ENCODE results near the gene NADSYN1.
A peak's percentile ranks its signal among the peaks of the same experiment; 100 is the strongest.
"Not testable (repeated sequence)": the region's sequence is repeated elsewhere in the genome, so short reads cannot be mapped to it uniquely, and the experiment has no call there.

NADSYN1 gene

GRCh38 chr11:71453037-71453917 lies at the start of gene NADSYN1:
TSS of gene NADSYN1 (plus strand) at chr11:71453203. CDS start at chr11:71453297, 94 bp downstream.
- peak; percentile 84 to 87 for DNase-seq (ENCODE audit: low read depth in 2 of 2)

- DNase-seq (ENCODE audit: low read depth in 2 of 2), result no peak
These were observed 48.8 kb upstream of the NADSYN1 start for GRCh38 chr11:71404209-71404608.

- no peak for DNase-seq (ENCODE audit: low read depth in 2 of 2)
These were observed 46.3 kb upstream of the NADSYN1 start for GRCh38 chr11:71406681-71407080.

GRCh38 chr11:71407356-71407755 lies 45.6 kb upstream of the NADSYN1 start:
- no peak for DNase-seq (ENCODE audit: low read depth in 2 of 2)

GRCh38 chr11:71408826-71409225 lies 44.2 kb upstream of the NADSYN1 start:
- DNase-seq (ENCODE audit: low read depth in 2 of 2), result no peak

- no peak for DNase-seq (ENCODE audit: low read depth in 2 of 2)
These were observed 42.5 kb upstream of the NADSYN1 start for GRCh38 chr11:71410363-71410966.

- no peak for DNase-seq (ENCODE audit: low read depth in 2 of 2)
These were observed 38.4 kb upstream of the NADSYN1 start for GRCh38 chr11:71414645-71415044.

- no peak for DNase-seq (ENCODE audit: low read depth in 2 of 2)
These were observed 34.4 kb upstream of the NADSYN1 start for GRCh38 chr11:71418643-71419042.

GRCh38 chr11:71420455-71421241 lies 32.4 kb upstream of the NADSYN1 start:
- no peak for DNase-seq (ENCODE audit: low read depth in 2 of 2)

- DNase-seq (ENCODE audit: low read depth in 2 of 2), result no peak
These were observed 31.5 kb upstream of the NADSYN1 start for GRCh38 chr11:71421392-71421950.

GRCh38 chr11:71422318-71422717 lies 30.7 kb upstream of the NADSYN1 start:
- not testable (repeated sequence) for DNase-seq (ENCODE audit: low read depth in 2 of 2)

GRCh38 chr11:71423181-71423790 lies 29.7 kb upstream of the NADSYN1 start:
- no peak for DNase-seq (ENCODE audit: low read depth in 2 of 2)

GRCh38 chr11:71425409-71425808 lies 27.6 kb upstream of the NADSYN1 start:
- DNase-seq (ENCODE audit: low read depth in 2 of 2), result no peak

GRCh38 chr11:71425860-71426259 lies 27.1 kb upstream of the NADSYN1 start:
- DNase-seq (ENCODE audit: low read depth in 2 of 2), result no peak

- no peak for DNase-seq (ENCODE audit: low read depth in 2 of 2)
These were observed 26.6 kb upstream of the NADSYN1 start for GRCh38 chr11:71426413-71426812.

- DNase-seq (ENCODE audit: low read depth in 2 of 2), result no peak
These were observed 24.1 kb upstream of the NADSYN1 start for GRCh38 chr11:71428861-71429435.

- DNase-seq (ENCODE audit: low read depth in 2 of 2), result no peak
These were observed 23.3 kb upstream of the NADSYN1 start for GRCh38 chr11:71429701-71430100.

GRCh38 chr11:71430166-71430565 lies 22.8 kb upstream of the NADSYN1 start:
- DNase-seq (ENCODE audit: low read depth in 2 of 2), result no peak

GRCh38 chr11:71431271-71431670 lies 21.7 kb upstream of the NADSYN1 start:
- no peak for DNase-seq (ENCODE audit: low read depth in 2 of 2)

- no peak for DNase-seq (ENCODE audit: low read depth in 2 of 2)
These were observed 20.0 kb upstream of the NADSYN1 start for GRCh38 chr11:71432761-71433647.

All from activated CD8-positive, alpha-beta memory T cell treated with anti-CD3 and anti-CD28 coated beads for 4 hours (primary cell).